A549 treated with Mapracorat at 1 μM for 4 hours (cell line): ENCODE data around the gene PRMT9. TPM values are rescaled to one million over a fixed set of nuclear protein-coding genes. Genes with fewer than 3 reads are reported as not detected.

Experiments
- total RNA-seq: library from RNA; stranded (reverse); fragments of 200-300 nt; extraction: Qiagen RNA extraction; gene quantifications from 5 replicates; pipeline ENCODE4 v1.2.3, GENCODE V29; 2022

The PRMT9 gene
- total RNA-seq: 2.2 to 3.3 TPM (median 3.0 TPM) in 5 replicates

GRCh38 chr4:147683717-147684700 is at the start of gene PRMT9:
Gene PRMT9, minus strand, starts transcription at chr4:147684163. Its CDS starts 176 bp downstream, at chr4:147683987.

GRCh38 chr4:147731580-147732517 is 47.9 kb upstream of the PRMT9 start, which contains the start of gene ARHGAP10:
Gene ARHGAP10, plus strand, starts transcription at chr4:147732088. Its CDS starts 214 bp downstream, at chr4:147732302.

GRCh38 chr4:147617173-147617840 is 66.7 kb downstream of the PRMT9 start, which contains the start of gene TMEM184C:
Gene TMEM184C, plus strand, starts transcription at chr4:147617397. Its CDS starts 560 bp downstream, at chr4:147617957.

Other genes with a start within 250 kb of the PRMT9 start
- gene EDNRA, start 203.1 kb downstream of the PRMT9 start, total RNA-seq: 0.11 to 0.32 TPM (median 0.30 TPM) in 5 replicates
- gene TMEM184C, start 66.8 kb downstream of the PRMT9 start, total RNA-seq: 18.3 to 22.8 TPM (median 19.3 TPM) in 5 replicates
- 13.9 to 16.4 TPM (median 14.8 TPM) in 5 replicates for gene ARHGAP10, start 47.9 kb upstream of the PRMT9 start, total RNA-seq